ENCODE data around the gene FRMPD1. TPM values are rescaled to one million over a fixed set of nuclear protein-coding genes. Genes with fewer than 3 reads are reported as not detected.

Gene FRMPD1
- total and polyA plus RNA-seq, 2 experiments from 2014 or later: not detected

DNA sequence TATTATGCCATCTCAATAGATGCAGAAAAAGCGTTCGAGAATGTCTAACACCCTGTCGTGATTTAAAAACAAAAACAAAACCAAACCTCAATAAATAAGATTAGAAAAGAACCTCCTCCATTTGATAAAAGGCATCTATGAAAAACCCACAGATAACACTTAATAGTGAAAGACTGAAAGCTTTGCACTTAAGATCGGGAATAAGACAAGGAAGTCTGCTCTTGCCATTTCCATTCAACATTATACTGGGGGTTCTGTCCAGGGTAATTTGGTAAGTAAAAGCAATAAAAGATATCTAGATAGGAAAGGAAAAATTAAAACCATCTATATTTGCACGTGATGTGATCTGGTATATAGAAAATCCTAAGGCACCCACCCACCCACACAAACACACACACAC is 141.4 kb downstream of the FRMPD1 start:
- Histone ChIP-seq H3K4me3 (no peak overlapping the region), H4K20me1 (ENCODE audit: insufficient read depth) (no peaks in the 10 kb centered on the region), H3K27ac (no peak overlapping the region), H3K4me1 (ENCODE audit: insufficient read depth) (no peaks in the 10 kb centered on the region), H3K9ac (no peak overlapping the region), H3F3A (ENCODE audit: insufficient read depth) (no peaks in the 10 kb centered on the region), H3K9me3 (ENCODE audit: low read depth) (no peaks in the 10 kb centered on the region), H3K79me2 (ENCODE audit: insufficient read depth) (no peaks in the 10 kb centered on the region; the same call in 1 of the 2 replicates), H3K36me3 (ENCODE audit: low read depth) (no peaks in the 10 kb centered on the region), H3K27me3 (replicated peaks; ENCODE audit: insufficient read depth) (no peaks in the 10 kb centered on the region), H3K4me2 (ENCODE audit: unreplicated experiment) (no peak overlapping the region), H3K9me2 (ENCODE audit: insufficient read depth) (no peaks in the 10 kb centered on the region), H2AFZ (no peak overlapping the region)
- no peak for DNase-seq
- TF ChIP-seq EZH2 (IDR thresholded peaks at IDR 0.05; ENCODE audit: insufficient read depth, poor library complexity, severe bottlenecking) (no peak), EZH2phosphoT487 (IDR thresholded peaks at IDR 0.05; ENCODE audit: insufficient read depth, low read depth) (no peak)
- WGBS, 2 experiments (ENCODE audit: low coverage in 1 of 2, low lambda C conversion rate in 2 of 2, missing lambda C conversion rate in 2 of 2): 68 to 73% methylated on average over 5 of the region's 5 CpGs
- in situ Hi-C loops (cut with MboI): no loop called here

- Histone ChIP-seq H4K20me1 (ENCODE audit: insufficient read depth) (no peaks in the 10 kb centered on the region), H3K27me3 (replicated peaks; ENCODE audit: insufficient read depth) (no peaks in the 10 kb centered on the region), H3K4me3 (no peak overlapping the region), H3K4me1 (ENCODE audit: insufficient read depth) (no peaks in the 10 kb centered on the region), H3K79me2 (ENCODE audit: insufficient read depth) (peaks cover 18% of the 10 kb centered on the region), H3K9ac (no peak overlapping the region), H2AFZ (no peak overlapping the region), H3K36me3 (ENCODE audit: low read depth) (no peaks in the 10 kb centered on the region), H3K9me2 (ENCODE audit: insufficient read depth) (no peaks in the 10 kb centered on the region), H3K27ac (no peak overlapping the region), H3K4me2 (ENCODE audit: unreplicated experiment) (no peak overlapping the region), H3K9me3 (ENCODE audit: low read depth) (no peaks in the 10 kb centered on the region), H3F3A (ENCODE audit: insufficient read depth) (no peaks in the 10 kb centered on the region)
- no peak for DNase-seq
- WGBS, 2 experiments (ENCODE audit: low coverage in 1 of 2, low lambda C conversion rate in 2 of 2, missing lambda C conversion rate in 2 of 2): 48 to 58% methylated on average over 2 of the region's 2 CpGs
- in situ Hi-C loops (cut with MboI): no loop called here
- TF ChIP-seq EZH2 (IDR thresholded peaks at IDR 0.05; ENCODE audit: insufficient read depth, poor library complexity, severe bottlenecking): no peak
Observed at GRCh38 chr9:37796232-37796631, 145.5 kb downstream of the FRMPD1 start.

Other genes with a start within 250 kb of the FRMPD1 start
- 146 and 160 TPM in 2 replicates for gene GRHPR, start 228.3 kb upstream of the FRMPD1 start, total RNA-seq (2014; rRNA removed; shearing (Covaris generic))
- 124 and 125 TPM in 2 replicates for gene GRHPR, start 228.3 kb upstream of the FRMPD1 start, polyA plus RNA-seq (2016; fragmentation: Nextera tagmentation; extraction: Ambion mirVana)
- gene ZBTB5, start 185.5 kb upstream of the FRMPD1 start, total RNA-seq (2014; rRNA removed; shearing (Covaris generic)): 8.3 and 8.7 TPM in 2 replicates
- 1.8 and 1.9 TPM in 2 replicates for gene ZBTB5, start 185.5 kb upstream of the FRMPD1 start, polyA plus RNA-seq (2016; fragmentation: Nextera tagmentation; extraction: Ambion mirVana)
- 27.5 and 27.8 TPM in 2 replicates for gene POLR1E, start 165.0 kb upstream of the FRMPD1 start, total RNA-seq (2014; rRNA removed; shearing (Covaris generic))
- 16.5 and 16.9 TPM in 2 replicates for gene POLR1E, start 165.0 kb upstream of the FRMPD1 start, polyA plus RNA-seq (2016; fragmentation: Nextera tagmentation; extraction: Ambion mirVana)
- gene FBXO10, start 74.6 kb upstream of the FRMPD1 start, total RNA-seq (2014; rRNA removed; shearing (Covaris generic)): 2.9 and 9.9 TPM in 2 replicates
- 4.4 and 4.5 TPM in 2 replicates for gene FBXO10, start 74.6 kb upstream of the FRMPD1 start, polyA plus RNA-seq (2016; fragmentation: Nextera tagmentation; extraction: Ambion mirVana)
- 122 and 130 TPM in 2 replicates for gene TOMM5, start 58.4 kb upstream of the FRMPD1 start, total RNA-seq (2014; rRNA removed; shearing (Covaris generic))
- gene TOMM5, start 58.4 kb upstream of the FRMPD1 start, polyA plus RNA-seq (2016; fragmentation: Nextera tagmentation; extraction: Ambion mirVana): 282 and 288 TPM in 2 replicates
- gene TRMT10B, start 102.9 kb downstream of the FRMPD1 start, total RNA-seq (2014; rRNA removed; shearing (Covaris generic)): 1.5 and 2.8 TPM in 2 replicates
- 6.0 and 6.7 TPM in 2 replicates for gene TRMT10B, start 102.9 kb downstream of the FRMPD1 start, polyA plus RNA-seq (2016; fragmentation: Nextera tagmentation; extraction: Ambion mirVana)
- 30.1 and 38.8 TPM in 2 replicates for gene EXOSC3, start 134.1 kb downstream of the FRMPD1 start, total RNA-seq (2014; rRNA removed; shearing (Covaris generic))
- 59.0 and 61.5 TPM in 2 replicates for gene EXOSC3, start 134.1 kb downstream of the FRMPD1 start, polyA plus RNA-seq (2016; fragmentation: Nextera tagmentation; extraction: Ambion mirVana)
- 15.8 and 18.2 TPM in 2 replicates for gene DCAF10, start 149.8 kb downstream of the FRMPD1 start, total RNA-seq (2014; rRNA removed; shearing (Covaris generic))
- gene DCAF10, start 149.8 kb downstream of the FRMPD1 start, polyA plus RNA-seq (2016; fragmentation: Nextera tagmentation; extraction: Ambion mirVana): 20.5 and 20.9 TPM in 2 replicates